Measurements from ENCODE around the gene ITGA7. TPM values are rescaled to one million over a fixed set of nuclear protein-coding genes. Genes with fewer than 3 reads are reported as not detected.

ITGA7 gene
- total and polyA plus RNA-seq, 2 of the 8 experiments (the other 6 are each of a cell fraction or from before 2014, with no cell fraction given): 57.6 to 86.1 TPM

DNA sequence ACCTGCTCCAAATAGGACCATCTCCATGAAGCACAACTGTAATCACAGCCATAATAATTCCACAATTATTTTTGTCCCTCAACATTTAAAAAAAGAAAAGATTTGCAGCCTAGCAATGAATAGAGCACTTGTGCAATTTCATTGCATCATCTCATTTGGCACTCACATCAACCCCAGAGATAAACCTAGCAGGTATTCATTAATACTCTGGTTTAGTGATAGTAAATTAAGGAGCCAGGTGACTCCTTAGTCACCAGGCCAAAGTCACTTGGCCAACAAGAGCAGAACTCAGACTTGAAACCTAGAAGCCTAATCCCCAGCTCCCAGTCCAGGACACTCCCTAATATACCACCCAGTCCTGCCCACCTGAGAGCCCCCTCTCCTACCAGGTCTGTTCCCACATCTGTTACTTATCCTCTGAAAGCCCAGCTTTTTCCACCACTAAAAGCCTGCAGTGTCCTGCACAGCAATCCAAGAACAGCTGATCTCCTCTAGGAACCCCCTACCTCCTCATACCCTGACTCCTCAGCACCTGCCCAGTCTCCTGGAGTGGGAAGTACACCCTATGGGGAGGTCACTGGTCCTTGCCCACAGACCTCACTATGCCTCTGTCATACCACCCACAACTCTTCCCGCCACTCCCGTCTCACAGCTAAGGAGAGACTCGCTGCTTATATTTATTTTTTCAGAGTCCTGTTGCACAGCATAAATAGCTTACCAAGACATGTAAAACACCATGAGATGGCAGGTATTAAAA, 48.9 kb downstream of the ITGA7 start:
- Histone ChIP-seq H3K79me2 (ENCODE audit: control insufficient read depth in 1 of 2, insufficient read depth in 2 of 2, low read length in 2 of 2) (no peaks in the 10 kb centered on the region), H2BK20ac (ENCODE audit: low read length) (no peak overlapping the region), H3K36me3 (ENCODE audit: control insufficient read depth in 2 of 4, insufficient read depth in 4 of 4, low read length in 3 of 4) (no peaks in the 10 kb centered on the region), H3K23me2 (ENCODE audit: low read depth, low read length) (no peaks in the 10 kb centered on the region), H3K14ac (ENCODE audit: insufficient read length) (no peak overlapping the region), H4K8ac (ENCODE audit: extremely low read depth, insufficient read depth, low read length) (no peak overlapping the region), H2BK12ac (ENCODE audit: low read depth, low read length) (no peak overlapping the region), H4K5ac (ENCODE audit: insufficient read length, low read depth, low read length) (no peak overlapping the region), H3K56ac (replicated peaks; ENCODE audit: insufficient read length, low read depth, low read length) (no peak overlapping the region), H3K4me1 (replicated peaks in 1 of 4; ENCODE audit: control insufficient read depth in 3 of 4, insufficient read depth in 4 of 4, low read length in 3 of 4) (no peaks in the 10 kb centered on the region), H2AK5ac (ENCODE audit: low read depth, low read length) (no peak overlapping the region), H3K9me3 (ENCODE audit: insufficient read depth in 2 of 2, low read depth in 1 of 2, low read length in 1 of 2) (no peaks in the 10 kb centered on the region), H2BK120ac (replicated peaks; ENCODE audit: low read depth, low read length) (no peak overlapping the region), H2BK15ac (ENCODE audit: low read length) (no peak overlapping the region; the same call in 1 of the 2 replicates), H4K91ac (replicated peaks; ENCODE audit: insufficient read length, low read length) (no peak overlapping the region), H3K4me3 (ENCODE audit: extremely low read depth in 1 of 4, insufficient read depth in 2 of 4, low read depth in 3 of 4, low read length in 4 of 4) (no peak overlapping the region), H3K23ac (ENCODE audit: insufficient read length) (no peak overlapping the region), H3K79me1 (ENCODE audit: low read depth, low read length) (no peaks in the 10 kb centered on the region), H3K27me3 (replicated peaks in 1 of 4; ENCODE audit: control insufficient read depth in 3 of 4, extremely low read depth in 1 of 4, insufficient read depth in 3 of 4, low read length in 3 of 4) (no peaks in the 10 kb centered on the region; a peak in 2 of 7 replicates), H3K18ac (ENCODE audit: extremely low read depth, low read length) (no peak overlapping the region), H3K27ac (ENCODE audit: low read depth, low read length) (no peak overlapping the region), H3K9ac (replicated peaks in 1 of 4; ENCODE audit: extremely low read depth in 1 of 4, low read depth in 3 of 4, low read length in 3 of 4) (no peak overlapping the region; a peak in 1 of 7 replicates), H4K20me1 (replicated peaks in 1 of 2; ENCODE audit: control insufficient read depth in 1 of 2, insufficient read depth in 2 of 2, low read length in 2 of 2) (no peaks in the 10 kb centered on the region), H3K4me2 (ENCODE audit: insufficient read depth in 1 of 2, low read depth in 2 of 2, low read length in 2 of 2) (no peak overlapping the region), H3K4ac (replicated peaks; ENCODE audit: insufficient read length, low read depth, low read length) (no peak overlapping the region), H2AFZ (ENCODE audit: low read length) (no peak overlapping the region), H2BK5ac (ENCODE audit: low read depth, low read length) (no peak overlapping the region)
- POLR2A ChIA-PET (ENCODE audit: partially characterized antibody): interaction anchor here (1.2 kb wide), 1 partner anchor 79 kb away, joined by 3 read pairs; no protein-coding TSS in a partner anchor
- CTCF ChIA-PET (ENCODE audit: partially characterized antibody): interaction anchor here (0.9 to 5.6 kb wide), 12 partner anchors 12 to 666 kb away, joined by 3 to 69 read pairs (median 4); partner anchors contain the start of gene RDH5
- DNase-seq (ENCODE audit: low read depth in 1 of 2, low spot score in 2 of 2): no peak
- 93% methylated on average over 3 of the region's 3 CpGs; no CpG with 5 or more reads in 1 of the 2 experiments for WGBS, 2 experiments (ENCODE audit: extremely low coverage in 1 of 2, insufficient coverage in 1 of 2, insufficient read length in 1 of 2, insufficient replicate concordance in 2 of 2, low coverage in 1 of 2, low lambda C conversion rate in 2 of 2, missing lambda C conversion rate in 1 of 2)
- no peak for FAIRE-seq
- TF ChIP-seq SP2 (IDR thresholded peaks at IDR 0.05; ENCODE audit: low read length) (no peak), CEBPB (IDR thresholded peaks at IDR 0.05; ENCODE audit: low read depth, low read length) (no peak), KDM4A (IDR thresholded peaks at IDR 0.05; ENCODE audit: low read depth, low read length, severe bottlenecking) (no peak), RXRA (IDR thresholded peaks at IDR 0.05; ENCODE audit: insufficient read depth, low read depth, low read length) (no peak), RBBP5 (IDR thresholded peaks at IDR 0.05; ENCODE audit: borderline replicate concordance, low read depth, low read length) (no peak), CBX8 (IDR thresholded peaks at IDR 0.05; ENCODE audit: borderline replicate concordance, low read depth, low read length) (no peak), KDM5A (IDR thresholded peaks at IDR 0.05; ENCODE audit: low read length) (no peak), EP300 (IDR thresholded peaks at IDR 0.05; ENCODE audit: borderline replicate concordance in 1 of 2, low read depth in 2 of 2, low read length in 2 of 2) (no peak)
- TF ChIP-seq, protein P1, sequence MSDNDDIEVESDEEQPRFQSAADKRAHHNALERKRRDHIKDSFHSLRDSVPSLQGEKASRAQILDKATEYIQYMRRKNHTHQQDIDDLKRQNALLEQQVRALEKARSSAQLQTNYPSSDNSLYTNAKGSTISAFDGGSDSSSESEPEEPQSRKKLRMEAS (IDR thresholded peaks at IDR 0.05): no peak
- TF ChIP-seq, protein P2, sequence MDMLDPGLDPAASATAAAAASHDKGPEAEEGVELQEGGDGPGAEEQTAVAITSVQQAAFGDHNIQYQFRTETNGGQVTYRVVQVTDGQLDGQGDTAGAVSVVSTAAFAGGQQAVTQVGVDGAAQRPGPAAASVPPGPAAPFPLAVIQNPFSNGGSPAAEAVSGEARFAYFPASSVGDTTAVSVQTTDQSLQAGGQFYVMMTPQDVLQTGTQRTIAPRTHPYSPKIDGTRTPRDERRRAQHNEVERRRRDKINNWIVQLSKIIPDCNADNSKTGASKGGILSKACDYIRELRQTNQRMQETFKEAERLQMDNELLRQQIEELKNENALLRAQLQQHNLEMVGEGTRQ (IDR thresholded peaks at IDR 0.05; ENCODE audit: low read length): no peak
